ENCODE results near the gene GRK5. TPM values are rescaled to one million over a fixed set of nuclear protein-coding genes. Genes with fewer than 3 reads are reported as not detected.

Gene GRK5
- total RNA-seq, 2 donors from 2014 or later, result 9.1 to 11.9 TPM

- no peaks in the 10 kb centered on the region for H3K27me3 ChIP-seq (ENCODE audit: control insufficient read depth, insufficient read depth, low read length, poor library complexity, severe bottlenecking)
- Mint-ChIP-seq H3K27ac (peak overlapping the region; percentile 50), H3K4me3 (no peak overlapping the region), H3K4me1 (peaks cover 11% of the 10 kb centered on the region), H3K9me3 (no peaks in the 10 kb centered on the region), H3K36me3 (ENCODE audit: low read depth) (no peaks in the 10 kb centered on the region), H3K27me3 (ENCODE audit: insufficient read depth) (no peaks in the 10 kb centered on the region)
- H3K36me3 ChIP-seq (ENCODE audit: control insufficient read depth, insufficient read depth, low read length), result no peaks in the 10 kb centered on the region
- WGBS, 2 experiments (ENCODE audit: insufficient coverage in 1 of 2, insufficient read length in 1 of 2), result 86 to 89% methylated on average over 7 to 12 of the region's 12 CpGs
- H3K27ac ChIP-seq (ENCODE audit: low read depth, low read length), result no peak overlapping the region
- no peaks in the 10 kb centered on the region for H3K4me1 ChIP-seq (ENCODE audit: control insufficient read depth, insufficient read depth, low read length)
- no peak overlapping the region for H3K4me3 ChIP-seq (ENCODE audit: low read length)
- no peaks in the 10 kb centered on the region for H3K9me3 ChIP-seq (ENCODE audit: control insufficient read depth, low read length)
- peak; percentile 75 for DNase-seq
- TF ChIP-seq, protein P1, sequence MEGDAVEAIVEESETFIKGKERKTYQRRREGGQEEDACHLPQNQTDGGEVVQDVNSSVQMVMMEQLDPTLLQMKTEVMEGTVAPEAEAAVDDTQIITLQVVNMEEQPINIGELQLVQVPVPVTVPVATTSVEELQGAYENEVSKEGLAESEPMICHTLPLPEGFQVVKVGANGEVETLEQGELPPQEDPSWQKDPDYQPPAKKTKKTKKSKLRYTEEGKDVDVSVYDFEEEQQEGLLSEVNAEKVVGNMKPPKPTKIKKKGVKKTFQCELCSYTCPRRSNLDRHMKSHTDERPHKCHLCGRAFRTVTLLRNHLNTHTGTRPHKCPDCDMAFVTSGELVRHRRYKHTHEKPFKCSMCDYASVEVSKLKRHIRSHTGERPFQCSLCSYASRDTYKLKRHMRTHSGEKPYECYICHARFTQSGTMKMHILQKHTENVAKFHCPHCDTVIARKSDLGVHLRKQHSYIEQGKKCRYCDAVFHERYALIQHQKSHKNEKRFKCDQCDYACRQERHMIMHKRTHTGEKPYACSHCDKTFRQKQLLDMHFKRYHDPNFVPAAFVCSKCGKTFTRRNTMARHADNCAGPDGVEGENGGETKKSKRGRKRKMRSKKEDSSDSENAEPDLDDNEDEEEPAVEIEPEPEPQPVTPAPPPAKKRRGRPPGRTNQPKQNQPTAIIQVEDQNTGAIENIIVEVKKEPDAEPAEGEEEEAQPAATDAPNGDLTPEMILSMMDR (conservative IDR thresholded peaks at IDR 0.05), result no peak
- no peak overlapping the region for H3K9ac ChIP-seq (ENCODE audit: extremely low read depth, low read length, poor library complexity, severe bottlenecking)
Observed at GRCh38 chr10:119365773-119366599, 158.6 kb downstream of the GRK5 start.

DNA sequence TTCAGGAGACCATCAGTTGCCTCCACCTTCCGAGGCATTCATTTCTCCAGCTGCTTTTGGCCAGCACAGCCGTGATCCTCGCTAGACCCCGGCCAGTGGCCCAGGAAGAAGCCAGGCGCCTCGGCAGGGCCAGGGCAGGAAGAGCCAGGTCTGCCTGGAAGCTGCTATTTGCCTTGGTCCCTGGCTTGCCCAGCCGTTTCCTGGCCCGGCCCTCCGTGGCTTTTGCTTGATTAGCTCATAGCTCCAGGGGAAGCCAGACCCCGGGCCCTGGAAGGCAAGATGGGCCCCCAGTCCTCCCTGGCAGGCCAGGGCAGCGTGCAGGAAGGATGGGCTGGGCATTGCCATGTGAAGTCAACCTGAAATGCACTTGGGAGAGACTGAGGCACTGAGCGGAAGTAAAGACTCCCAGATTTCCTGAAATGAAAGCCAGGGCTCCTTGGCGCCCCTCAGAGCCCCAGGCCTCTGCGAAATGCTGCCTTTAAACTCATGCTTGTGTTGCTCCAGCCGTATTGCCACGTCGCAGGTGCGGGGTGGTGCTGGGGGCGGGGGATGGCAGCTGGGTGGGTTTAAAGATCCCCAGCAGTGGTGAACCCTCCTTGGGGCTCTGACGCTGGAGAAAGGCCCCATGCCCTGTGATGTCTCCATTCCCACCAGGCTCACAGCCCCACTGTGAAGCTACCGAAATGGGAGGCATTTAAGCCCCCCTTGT is 160.6 kb downstream of the GRK5 start:
- Mint-ChIP-seq H3K4me3 (no peak overlapping the region), H3K27me3 (ENCODE audit: insufficient read depth) (no peaks in the 10 kb centered on the region), H3K4me1 (peaks cover 11% of the 10 kb centered on the region), H3K27ac (no peak overlapping the region), H3K9me3 (no peaks in the 10 kb centered on the region), H3K36me3 (ENCODE audit: low read depth) (no peaks in the 10 kb centered on the region)
- H3K9ac ChIP-seq (ENCODE audit: extremely low read depth, low read length, poor library complexity, severe bottlenecking), result no peak overlapping the region
- no peak overlapping the region for H3K27ac ChIP-seq (ENCODE audit: low read depth, low read length)
- no peaks in the 10 kb centered on the region for H3K4me1 ChIP-seq (ENCODE audit: control insufficient read depth, insufficient read depth, low read length)
- 91 to 92% methylated on average over 10 to 21 of the region's 21 CpGs for WGBS, 2 experiments (ENCODE audit: insufficient coverage in 1 of 2, insufficient read length in 1 of 2)
- DNase-seq, result no peak
- no peaks in the 10 kb centered on the region for H3K36me3 ChIP-seq (ENCODE audit: control insufficient read depth, insufficient read depth, low read length)
- no peaks in the 10 kb centered on the region for H3K27me3 ChIP-seq (ENCODE audit: control insufficient read depth, insufficient read depth, low read length, poor library complexity, severe bottlenecking)
- no peak overlapping the region for H3K4me3 ChIP-seq (ENCODE audit: low read length)
- H3K9me3 ChIP-seq (ENCODE audit: control insufficient read depth, low read length), result no peaks in the 10 kb centered on the region
- TF ChIP-seq, protein P1 (conservative IDR thresholded peaks at IDR 0.05), result no peak

- no peak overlapping the region for H3K4me3 ChIP-seq (ENCODE audit: low read length)
- TF ChIP-seq, protein P1 (conservative IDR thresholded peaks at IDR 0.05), result no peak
- H3K9me3 Mint-ChIP-seq, result no peaks in the 10 kb centered on the region
- H3K4me3 Mint-ChIP-seq, result no peak overlapping the region
- no peak for DNase-seq
- H3K9me3 ChIP-seq (ENCODE audit: control insufficient read depth, low read length), result no peaks in the 10 kb centered on the region
- H3K27me3 ChIP-seq (ENCODE audit: control insufficient read depth, insufficient read depth, low read length, poor library complexity, severe bottlenecking), result no peaks in the 10 kb centered on the region
- H3K27ac ChIP-seq (ENCODE audit: low read depth, low read length), result no peak overlapping the region
- H3K36me3 Mint-ChIP-seq (ENCODE audit: low read depth), result no peaks in the 10 kb centered on the region
- H3K4me1 ChIP-seq (ENCODE audit: control insufficient read depth, insufficient read depth, low read length), result no peaks in the 10 kb centered on the region
- H3K36me3 ChIP-seq (ENCODE audit: control insufficient read depth, insufficient read depth, low read length), result no peaks in the 10 kb centered on the region
- H3K9ac ChIP-seq (ENCODE audit: extremely low read depth, low read length, poor library complexity, severe bottlenecking), result no peak overlapping the region
- no peaks in the 10 kb centered on the region for H3K27me3 Mint-ChIP-seq (ENCODE audit: insufficient read depth)
- no peak overlapping the region for H3K27ac Mint-ChIP-seq
- H3K4me1 Mint-ChIP-seq, result peaks cover 11% of the 10 kb centered on the region
- 90 to 92% methylated on average over 5 to 8 of the region's 8 CpGs for WGBS, 2 experiments (ENCODE audit: insufficient coverage in 1 of 2, insufficient read length in 1 of 2)
Observed at GRCh38 chr10:119368581-119368980, 161.2 kb downstream of the GRK5 start.

Data from endodermal cell (in vitro differentiated cells).